Glutamatergic neuron (in vitro differentiated cells): Measurements from ENCODE around the gene INO80C. TPM values are rescaled to one million over a fixed set of nuclear protein-coding genes. Genes with fewer than 3 reads are reported as not detected.

Experiments
- DNase-seq: peaks from one replicate; pipeline ENCODE4 v3.0.0; 2022
- H3K27ac Mint-ChIP-seq: one replicate; pipeline ENCODE4 v1.8.0; 2020; ENCODE audit warnings: mild to moderate bottlenecking, mixed read lengths, inconsistent platforms; ENCODE audit not compliant: unreplicated experiment
- H3K27me3 Mint-ChIP-seq: one replicate; pipeline ENCODE4 v1.8.0; 2020; ENCODE audit warnings: mild to moderate bottlenecking, moderate library complexity, mixed read lengths, inconsistent platforms; ENCODE audit not compliant: unreplicated experiment
- H3K36me3 Mint-ChIP-seq: one replicate; pipeline ENCODE4 v1.8.0; 2020; ENCODE audit warnings: mild to moderate bottlenecking, mixed read lengths, inconsistent platforms; ENCODE audit not compliant: unreplicated experiment
- H3K4me1 Mint-ChIP-seq: one replicate; pipeline ENCODE4 v1.8.0; 2020; ENCODE audit warnings: mild to moderate bottlenecking, low read depth, mixed read lengths, inconsistent platforms; ENCODE audit not compliant: unreplicated experiment
- H3K4me3 Mint-ChIP-seq: one replicate; pipeline ENCODE4 v1.8.0; 2020; ENCODE audit warnings: mild to moderate bottlenecking, mixed read lengths, inconsistent platforms; ENCODE audit not compliant: unreplicated experiment
- H3K9me3 Mint-ChIP-seq: one replicate; pipeline ENCODE4 v1.8.0; 2020; ENCODE audit warnings: mild to moderate bottlenecking, moderate library complexity, mixed read lengths, inconsistent platforms; ENCODE audit not compliant: unreplicated experiment
- CTCF ChIP-seq: fragments of 200-600 bp; sonication (generic); IDR thresholded peaks from one replicate; pipeline ENCODE4 v1.5.0; 2021; ENCODE audit not compliant: partially characterized antibody, unreplicated experiment
- total RNA-seq: library from RNA; stranded (reverse); fragmentation: NEBNext Ultra II Directional; extraction: Animal tissue kit (Norgen Biotek cat#: 25700); gene quantifications from one replicate; pipeline ENCODE4 v1.2.1, GENCODE V29; 2021; ENCODE audit not compliant: unreplicated experiment

INO80C gene
- total RNA-seq, 1 donor from 2014 or later, result 38.7 TPM

GRCh38 chr18:35422237-35422636 is 75.5 kb downstream of the INO80C start:
- no peak overlapping the region for H3K4me3 Mint-ChIP-seq
- DNase-seq, result no peak
- no peaks in the 10 kb centered on the region for H3K4me1 Mint-ChIP-seq
- H3K36me3 Mint-ChIP-seq, result peaks cover under 1% of the 10 kb centered on the region
- TF ChIP-seq CTCF, result no peak
- no peaks in the 10 kb centered on the region for H3K9me3 Mint-ChIP-seq
- H3K27me3 Mint-ChIP-seq, result no peaks in the 10 kb centered on the region
- H3K27ac Mint-ChIP-seq, result no peak overlapping the region

- Mint-ChIP-seq H3K36me3 (peaks cover 4% of the 10 kb centered on the region), H3K4me3 (no peak overlapping the region), H3K27ac (no peak overlapping the region), H3K9me3 (peaks cover 3% of the 10 kb centered on the region), H3K27me3 (no peaks in the 10 kb centered on the region), H3K4me1 (no peaks in the 10 kb centered on the region)
- no peak for TF ChIP-seq CTCF
- no peak for DNase-seq
These were observed 79.2 kb downstream of the INO80C start for GRCh38 chr18:35418610-35419009.

Other genes with a start within 250 kb of the INO80C start
- 41.0 TPM for gene ZSCAN30, start 207.7 kb downstream of the INO80C start, total RNA-seq
- 59.2 TPM for gene ZNF24, start 153.5 kb downstream of the INO80C start, total RNA-seq
- gene ZNF396, start 120.6 kb downstream of the INO80C start, total RNA-seq, result 2.1 TPM
- 65.3 TPM for gene GALNT1, start 83.8 kb upstream of the INO80C start, total RNA-seq